Measurements from ENCODE around the gene ENTPD3.

DNA sequence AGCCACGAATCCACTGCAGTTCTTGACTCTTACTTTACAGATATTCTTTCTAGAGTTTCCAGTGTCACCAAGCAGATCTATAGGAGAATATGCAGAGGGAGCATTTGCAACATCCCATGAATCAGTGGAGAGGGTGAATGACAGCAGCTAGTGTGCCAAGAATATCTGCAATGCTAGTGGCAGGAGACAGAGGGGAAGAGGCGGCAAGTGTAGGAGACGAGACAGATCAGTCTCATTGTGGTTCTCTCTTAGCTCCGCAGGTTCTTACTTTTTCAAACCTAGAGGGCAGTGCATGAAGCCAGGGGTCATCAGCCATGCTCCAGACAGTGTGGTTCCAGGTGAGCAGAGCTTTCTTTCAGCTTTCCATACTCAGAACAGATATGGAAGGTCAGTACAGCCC is 90.7 kb downstream of the ENTPD3 start:
- TF ChIP-seq GATA3 (IDR thresholded peaks at IDR 0.05; ENCODE audit: low read depth, low read length) (no peak), GATA2 (IDR thresholded peaks at IDR 0.05; ENCODE audit: low read depth, low read length) (no peak)

Data from SH-SY5Y (cell line).